Osteocyte (in vitro differentiated cells): ENCODE data around the gene SLC4A2. TPM values are rescaled to one million over a fixed set of nuclear protein-coding genes. Genes with fewer than 3 reads are reported as not detected.

Experiments
- DNase-seq: peaks from one replicate; pipeline ENCODE4 v3.0.0; 2021; ENCODE audit warnings: mixed read lengths; ENCODE audit not compliant: unreplicated experiment; ENCODE audit errors: extremely low spot score
- H3K27ac Mint-ChIP-seq: one replicate; pipeline ENCODE4 v1.8.0; 2021; ENCODE audit warnings: mild to moderate bottlenecking, mixed read lengths; ENCODE audit not compliant: unreplicated experiment
- H3K27me3 Mint-ChIP-seq: one replicate; pipeline ENCODE4 v1.8.0; 2021; ENCODE audit warnings: mixed read lengths; ENCODE audit not compliant: unreplicated experiment
- H3K36me3 Mint-ChIP-seq: one replicate; pipeline ENCODE4 v1.8.0; 2021; ENCODE audit warnings: mixed read lengths; ENCODE audit not compliant: unreplicated experiment
- H3K4me1 Mint-ChIP-seq: one replicate; pipeline ENCODE4 v1.8.0; 2021; ENCODE audit warnings: mixed read lengths; ENCODE audit not compliant: unreplicated experiment
- H3K4me3 Mint-ChIP-seq: one replicate; pipeline ENCODE4 v1.8.0; 2021; ENCODE audit warnings: mild to moderate bottlenecking, moderate library complexity, mixed read lengths; ENCODE audit not compliant: unreplicated experiment
- H3K9me3 Mint-ChIP-seq: one replicate; pipeline ENCODE4 v1.8.0; 2021; ENCODE audit warnings: mixed read lengths; ENCODE audit not compliant: unreplicated experiment
- CTCF ChIP-seq: fragments of 200-600 bp; sonication (generic); IDR thresholded peaks from 2 replicates; pipeline ENCODE4 v1.5.0; 2021; ENCODE audit warnings: antibody characterized with exemption, mild to moderate bottlenecking, moderate library complexity
- total RNA-seq: library from RNA; stranded (reverse); gene quantifications from 2 replicates; pipeline ENCODE4 v1.2.1, GENCODE V29; 2021

SLC4A2 gene
- total RNA-seq, 1 donor from 2014 or later = 289 TPM

GRCh38 chr7:151018421-151019129 is 40.8 kb upstream of the SLC4A2 start:
- no peak overlapping the region for H3K27ac Mint-ChIP-seq
- H3K9me3 Mint-ChIP-seq = no peaks in the 10 kb centered on the region
- peak overlapping the region; percentile 40 for H3K4me3 Mint-ChIP-seq

GRCh38 chr7:151019130-151019447 is 40.3 kb upstream of the SLC4A2 start:
- no peaks in the 10 kb centered on the region for H3K9me3 Mint-ChIP-seq
- peaks cover 28% of the 10 kb centered on the region for H3K27me3 Mint-ChIP-seq
- TF ChIP-seq CTCF = no peak
- no peaks in the 10 kb centered on the region for H3K36me3 Mint-ChIP-seq
- no peak for DNase-seq
- peaks cover 19% of the 10 kb centered on the region for H3K4me1 Mint-ChIP-seq
- H3K27ac Mint-ChIP-seq = no peak overlapping the region
- no peak overlapping the region for H3K4me3 Mint-ChIP-seq

More at GRCh38 chr7:151018421-151019129, 40.8 kb upstream of the SLC4A2 start:
- no peak for TF ChIP-seq CTCF
- no peak for DNase-seq
- H3K36me3 Mint-ChIP-seq = no peaks in the 10 kb centered on the region
- peaks cover 28% of the 10 kb centered on the region for H3K27me3 Mint-ChIP-seq
- peaks cover 19% of the 10 kb centered on the region for H3K4me1 Mint-ChIP-seq

- Mint-ChIP-seq H3K4me3 (no peak overlapping the region), H3K4me1 (peaks cover 19% of the 10 kb centered on the region), H3K27ac (no peak overlapping the region), H3K27me3 (peaks cover 28% of the 10 kb centered on the region), H3K36me3 (no peaks in the 10 kb centered on the region), H3K9me3 (no peaks in the 10 kb centered on the region)
- TF ChIP-seq CTCF = no peak
- no peak for DNase-seq
Observed at GRCh38 chr7:151020231-151020630, 39.2 kb upstream of the SLC4A2 start.

GRCh38 chr7:151023232-151023631 is 36.2 kb upstream of the SLC4A2 start:
- H3K4me3 Mint-ChIP-seq = no peak overlapping the region
- peaks cover 20% of the 10 kb centered on the region for H3K4me1 Mint-ChIP-seq
- H3K27ac Mint-ChIP-seq = no peak overlapping the region

More at GRCh38 chr7:151023232-151023631, 36.2 kb upstream of the SLC4A2 start:
- Mint-ChIP-seq H3K36me3 (no peaks in the 10 kb centered on the region), H3K27me3 (peaks cover 22% of the 10 kb centered on the region), H3K9me3 (no peaks in the 10 kb centered on the region)
- DNase-seq = no peak
- TF ChIP-seq CTCF = no peak
